Activated CD8-positive, alpha-beta memory T cell treated with anti-CD3 and anti-CD28 coated beads for 1 hour (primary cell): ENCODE results near the gene UNC5A.

Experiments used
- DNase-seq, 2 donors: peaks; one replicate each; pipeline ENCODE4 v3.0.0-alpha.2; 2020; ENCODE audit warnings: low read depth in 1 of 2; ENCODE audit errors: extremely low read depth in 1 of 2

UNC5A gene

DNA sequence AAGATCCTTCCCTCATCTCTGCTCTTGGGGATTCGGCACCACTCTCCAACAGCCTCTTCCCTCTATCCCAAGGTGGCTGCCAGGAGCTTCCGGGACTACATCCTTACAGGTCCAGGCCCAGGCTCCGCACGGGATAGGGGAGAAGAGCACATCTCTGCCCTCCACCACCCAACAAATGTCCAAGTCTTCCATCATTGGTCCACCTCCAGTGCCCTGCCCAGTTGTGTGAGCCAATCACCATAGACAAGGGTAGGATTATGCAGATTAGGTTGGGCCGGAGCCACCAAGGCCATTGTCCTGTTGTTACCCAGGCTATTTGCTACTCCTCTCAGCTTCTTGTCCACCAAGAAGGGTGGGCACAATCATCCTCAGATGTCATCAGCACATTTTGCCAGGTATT is 9.1 kb downstream of the UNC5A start:
- DNase-seq = no peak

DNA sequence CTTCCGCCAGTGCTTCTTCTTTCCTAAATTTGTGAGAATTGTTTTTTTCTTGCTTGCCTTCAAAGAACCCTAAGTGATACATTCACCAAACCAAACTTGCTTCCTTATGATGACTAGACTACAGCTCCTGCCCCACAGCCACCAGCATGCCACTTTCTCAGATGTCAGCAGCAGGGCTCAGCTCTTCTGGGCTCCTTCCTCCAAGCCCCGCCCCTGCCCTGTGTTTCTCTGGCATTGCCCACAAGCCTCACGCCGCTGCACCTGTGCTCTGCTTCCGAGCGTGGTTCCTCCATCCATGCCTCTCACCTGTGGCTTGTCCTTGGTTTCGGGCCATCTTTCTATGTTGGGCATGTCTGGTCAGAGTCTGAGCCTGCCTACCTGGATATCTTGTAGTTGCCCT is 10.6 kb downstream of the UNC5A start:
- no peak for DNase-seq

DNA sequence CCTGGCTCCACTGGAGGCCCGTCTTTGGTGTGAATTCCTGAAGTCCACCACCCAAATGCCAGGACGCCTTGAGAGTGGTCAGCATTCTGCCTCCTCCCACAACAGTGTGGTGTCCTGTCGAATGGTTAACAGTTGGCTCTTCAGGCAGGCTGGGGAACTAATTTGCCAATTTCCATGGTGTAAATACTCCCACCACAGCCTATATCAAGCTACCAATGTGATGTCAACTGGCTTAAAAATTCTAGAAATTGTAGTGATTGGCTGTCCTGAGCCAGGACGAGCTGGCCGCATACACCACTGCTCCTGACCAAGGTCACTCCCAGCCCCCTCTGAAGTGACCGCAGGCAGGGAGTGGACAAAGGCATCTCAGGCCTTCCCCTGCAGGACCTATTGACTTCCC is 11.1 kb downstream of the UNC5A start:
- no peak for DNase-seq

DNA sequence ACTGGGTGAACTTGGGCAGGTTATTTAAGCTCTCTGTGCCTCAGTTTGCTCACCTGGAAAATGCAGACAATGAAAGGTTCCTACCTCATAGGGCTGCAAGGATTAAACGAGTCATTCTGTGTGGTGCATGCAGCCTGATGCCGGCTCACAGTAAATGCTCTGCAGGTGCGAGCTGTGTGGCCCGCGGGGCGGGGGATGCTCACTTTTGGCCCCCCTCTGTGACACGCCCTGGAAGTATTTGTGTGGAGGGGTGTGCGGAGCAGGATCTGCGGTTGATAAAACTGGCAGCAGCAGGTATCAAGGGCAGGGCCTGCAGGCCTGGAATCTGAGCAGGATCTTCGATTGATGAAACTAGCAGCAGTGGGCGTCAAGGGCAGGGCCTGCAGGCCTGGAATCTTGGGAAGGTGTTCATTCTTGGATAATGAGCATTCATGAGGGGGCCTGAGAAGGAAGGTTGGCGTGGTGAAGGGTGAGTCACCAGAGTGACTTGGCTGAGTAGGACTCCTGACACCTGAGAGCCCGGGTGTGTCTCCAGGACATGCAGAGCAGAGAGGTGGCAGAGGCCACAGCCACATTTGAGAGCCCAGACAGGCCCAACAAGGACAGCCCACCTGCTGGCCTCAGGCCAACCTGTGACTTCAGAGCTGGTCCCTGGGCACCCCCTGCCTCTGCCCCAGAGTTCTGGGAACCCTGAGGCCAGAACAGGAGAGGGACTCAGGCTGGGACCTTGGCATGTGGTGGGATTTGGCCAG is 11.9 kb downstream of the UNC5A start:
- DNase-seq = no peak

DNA sequence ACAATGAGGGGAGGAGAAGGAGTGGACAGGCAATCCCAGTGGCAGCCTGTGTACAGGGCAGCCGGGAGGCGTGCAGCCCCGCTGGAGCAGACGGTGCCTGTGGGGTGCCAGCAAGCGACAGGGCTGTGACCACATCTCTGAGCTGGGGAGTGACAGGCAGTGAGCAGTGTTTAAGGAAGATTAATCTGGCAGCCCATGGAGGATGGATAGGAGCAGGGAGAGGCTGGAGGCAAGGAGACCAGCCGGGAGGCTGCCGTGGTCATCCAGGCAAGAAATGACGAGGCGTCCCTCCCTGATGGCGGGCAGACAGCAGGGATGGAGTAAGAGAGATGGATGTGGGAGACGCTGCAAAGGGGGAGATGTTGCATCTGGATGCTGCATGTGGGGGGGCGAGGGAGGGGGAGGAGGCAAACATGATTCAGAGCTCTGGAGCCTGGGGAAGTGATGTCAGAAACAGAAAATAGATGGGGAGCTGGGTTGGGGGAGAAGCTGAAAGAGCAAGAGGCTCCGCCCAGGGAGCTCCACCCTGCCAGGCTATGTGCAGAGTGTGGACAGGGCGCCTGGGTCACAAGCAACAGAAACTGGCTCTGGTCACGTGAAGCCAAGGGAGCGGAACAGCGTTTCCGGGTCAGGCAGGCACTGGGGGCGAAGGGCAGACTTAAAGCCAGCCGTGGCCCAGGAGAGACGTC is 12.6 kb downstream of the UNC5A start:
- DNase-seq = no peak

DNA sequence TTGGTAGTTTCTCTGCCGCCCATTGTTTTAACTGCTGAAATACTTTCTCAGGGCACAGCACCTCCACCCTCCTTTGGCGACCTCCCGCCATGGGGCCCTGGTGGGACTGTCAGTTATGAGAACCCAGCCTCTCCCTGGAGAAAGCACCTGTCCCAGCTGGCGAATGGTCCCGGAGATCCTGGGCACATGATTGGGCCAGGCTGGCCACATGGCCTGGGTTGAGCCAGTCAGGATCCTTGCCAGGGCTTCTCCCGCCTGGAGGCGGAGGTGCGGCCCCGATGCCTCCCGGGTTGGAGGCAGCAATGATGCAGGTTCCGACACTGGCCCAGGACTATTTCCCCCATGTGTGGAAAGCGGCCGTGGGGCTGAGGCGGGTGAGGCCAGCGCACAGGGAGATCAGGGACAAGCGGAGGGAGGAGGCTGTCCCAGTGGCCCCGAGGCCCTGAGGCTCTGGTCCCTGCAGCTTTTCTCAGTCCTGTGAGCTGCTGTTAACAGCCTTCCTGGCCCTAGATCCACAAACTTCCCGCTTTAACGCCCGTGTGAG is 13.6 kb downstream of the UNC5A start:
- DNase-seq = no peak

DNA sequence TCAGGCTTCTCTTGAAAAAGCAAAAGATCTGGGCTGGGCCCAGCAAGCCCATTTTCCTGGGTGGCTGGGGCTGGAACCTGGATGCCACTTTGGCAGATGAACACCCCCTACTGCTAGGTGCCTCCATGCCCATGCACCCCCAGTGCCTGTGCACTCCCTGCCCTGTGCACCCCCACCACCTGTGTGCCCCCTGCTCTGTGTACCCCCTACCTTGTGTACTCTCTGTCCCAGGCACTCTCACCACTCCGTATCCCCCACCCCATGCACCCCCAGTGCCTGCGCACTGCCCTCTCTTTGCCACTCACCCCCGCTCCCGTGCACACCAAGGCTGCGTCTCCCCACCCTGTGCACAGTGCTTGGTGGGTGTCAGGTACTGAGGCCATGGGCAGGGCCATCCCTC is 14.2 kb downstream of the UNC5A start:
- DNase-seq = no peak

DNA sequence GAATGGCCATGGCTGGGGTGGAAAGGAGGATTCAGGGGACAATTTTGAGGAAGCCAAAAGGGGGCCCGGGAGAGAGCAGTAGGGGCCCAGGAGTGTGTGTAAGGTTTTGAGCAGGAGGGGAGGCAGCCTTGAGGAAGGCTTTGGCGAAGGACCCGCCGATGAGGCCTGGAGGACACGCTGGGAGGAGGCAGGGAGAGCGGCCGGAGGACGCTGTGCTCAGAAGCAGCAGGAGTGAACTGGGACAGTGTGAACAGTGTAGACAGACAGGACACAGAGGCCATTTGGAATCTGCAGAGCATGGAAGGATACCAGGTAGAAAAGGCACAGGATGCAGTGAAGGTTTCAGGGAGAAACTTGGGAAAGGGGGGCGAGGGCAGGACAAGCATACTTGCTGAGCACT is 14.9 kb downstream of the UNC5A start:
- no peak for DNase-seq

DNA sequence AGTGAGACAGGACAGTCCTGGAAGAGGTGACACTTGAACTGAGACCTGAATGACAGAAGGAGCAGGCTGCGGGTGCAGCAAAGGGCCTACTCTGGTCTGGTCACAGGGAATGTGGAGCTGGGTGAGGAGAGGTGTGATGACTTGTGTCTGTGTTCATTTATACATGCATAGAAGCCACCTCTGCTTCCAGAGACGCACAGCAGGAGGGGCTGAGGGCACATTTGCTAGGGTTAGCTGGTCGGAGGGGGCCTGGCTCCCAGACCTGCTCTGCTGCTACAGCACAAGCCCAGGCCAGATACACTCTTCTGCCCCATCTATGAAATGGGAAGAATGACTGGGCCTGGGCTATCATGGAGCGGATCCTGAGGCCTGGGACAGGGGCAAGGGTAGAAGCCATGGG is 15.6 kb downstream of the UNC5A start:
- DNase-seq = no peak

DNA sequence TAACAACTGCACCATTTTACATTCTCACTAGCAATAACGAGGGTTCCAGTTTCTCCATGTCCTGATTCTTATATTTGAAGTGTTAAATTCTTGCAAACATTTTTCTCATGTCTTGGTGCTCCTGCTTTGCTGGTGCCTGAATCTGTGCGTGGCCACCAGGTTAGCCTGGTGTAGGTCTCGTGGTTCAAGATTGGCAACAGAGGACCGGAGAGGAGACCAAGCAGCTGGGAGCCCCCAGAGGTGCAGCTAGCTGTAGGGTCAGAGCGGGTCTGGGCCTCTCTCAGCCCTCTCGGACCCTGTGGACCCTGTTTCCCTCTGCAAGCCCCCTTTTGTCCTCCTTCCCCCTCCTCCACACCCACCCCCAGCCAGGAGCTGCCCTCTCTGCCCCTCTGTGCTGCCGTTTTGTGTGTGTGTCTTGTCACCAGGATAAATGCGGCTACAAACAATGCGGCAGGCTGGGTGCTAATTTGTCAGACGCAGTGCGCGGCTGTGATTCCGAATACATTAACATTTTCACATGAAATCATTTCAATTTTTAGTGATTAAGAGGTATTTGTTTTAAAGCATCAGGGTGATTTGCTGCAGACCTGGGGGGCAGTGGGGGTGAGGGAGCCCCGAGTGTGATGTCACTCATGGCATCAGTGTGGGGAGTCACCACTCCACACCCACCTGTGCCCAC is 17.5 kb downstream of the UNC5A start:
- no peak for DNase-seq

DNA sequence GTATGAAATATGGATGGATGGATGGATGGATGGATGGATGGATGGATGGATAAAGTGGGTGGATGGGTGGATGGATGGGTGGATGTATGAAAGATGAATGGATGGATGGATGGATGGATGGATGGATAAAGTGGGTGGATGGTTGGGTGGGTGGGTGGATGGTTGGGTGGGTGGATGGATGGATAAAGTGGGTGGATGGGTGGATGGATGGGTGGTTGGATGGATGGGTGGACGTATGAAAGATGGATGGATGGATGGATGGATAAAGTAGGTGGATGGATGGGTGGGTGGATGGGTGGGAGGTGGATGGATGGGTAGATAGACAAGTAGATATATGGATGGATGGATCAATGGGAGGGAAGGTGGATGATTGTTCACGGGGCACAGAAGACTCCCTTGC is 19.0 kb downstream of the UNC5A start:
- DNase-seq = no peak

DNA sequence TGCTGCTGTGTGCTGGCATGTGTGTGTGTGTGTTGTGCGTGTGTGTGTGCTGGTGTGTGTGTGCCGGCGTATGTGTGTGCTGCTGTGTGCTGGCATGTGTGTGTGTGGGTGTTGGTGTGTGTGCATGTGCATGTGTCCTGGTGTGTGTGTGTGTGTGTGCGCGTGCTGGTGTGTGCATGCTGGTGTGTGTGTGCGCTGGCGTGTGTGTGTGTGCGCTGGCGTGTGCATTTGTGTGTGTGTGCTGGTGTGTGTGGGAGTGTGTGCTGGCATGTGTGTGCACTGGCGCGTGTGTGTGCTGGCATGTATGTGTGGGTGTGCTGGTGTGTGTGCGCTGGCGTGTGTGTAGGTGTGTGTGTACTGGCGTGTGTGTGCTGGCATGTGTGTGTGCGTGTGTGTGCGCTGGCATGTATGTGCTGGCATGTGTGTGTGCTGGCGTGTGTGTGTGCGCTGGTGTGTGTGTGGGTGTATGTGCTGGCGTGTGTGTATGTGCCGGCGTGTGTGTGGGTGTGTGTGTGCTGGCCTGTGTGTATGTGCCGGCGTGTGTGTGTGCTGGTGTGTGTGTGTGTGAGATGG is 20.1 kb downstream of the UNC5A start:
- DNase-seq = no peak

DNA sequence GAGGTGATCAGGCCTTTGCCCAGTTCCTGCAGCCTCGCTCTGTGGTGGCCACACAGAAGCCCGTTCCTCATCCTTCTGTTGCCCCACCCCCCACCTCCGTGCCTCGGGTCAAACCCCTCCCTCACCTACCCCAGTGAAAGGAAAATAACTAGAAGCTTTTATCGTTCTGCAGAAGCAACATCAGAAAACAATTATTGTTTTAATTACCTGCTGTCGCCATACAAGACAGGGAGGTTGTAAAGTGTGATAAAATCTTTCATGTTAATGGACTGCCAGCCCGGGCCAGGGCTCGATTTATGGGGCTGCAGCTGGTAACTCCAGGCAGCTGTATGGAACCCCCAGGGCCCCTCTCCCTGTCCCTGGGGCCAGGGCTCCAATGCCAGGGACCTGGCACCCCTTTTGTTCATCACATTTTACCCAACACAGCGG is 20.6 kb downstream of the UNC5A start:
- no peak for DNase-seq

DNA sequence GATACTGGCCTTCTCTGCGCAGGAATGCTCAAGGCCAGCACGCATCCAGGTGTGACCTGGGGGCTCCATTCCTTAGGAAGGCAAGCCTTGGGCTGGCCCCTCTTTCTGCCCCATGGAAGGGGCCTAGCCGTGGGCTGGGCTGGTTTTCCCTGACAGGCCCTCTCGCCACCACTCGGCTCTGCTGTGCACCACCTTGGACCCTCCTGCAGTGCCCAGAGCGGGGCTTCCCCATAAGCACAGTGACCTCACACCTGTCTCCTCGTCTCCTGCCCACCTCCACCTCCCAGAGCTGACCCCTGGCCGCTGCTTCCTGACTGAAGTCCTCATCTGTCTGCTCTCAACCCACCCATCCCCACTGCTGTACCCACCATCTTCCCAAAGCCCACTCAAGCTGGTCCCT is 21.1 kb downstream of the UNC5A start:
- DNase-seq = no peak

DNA sequence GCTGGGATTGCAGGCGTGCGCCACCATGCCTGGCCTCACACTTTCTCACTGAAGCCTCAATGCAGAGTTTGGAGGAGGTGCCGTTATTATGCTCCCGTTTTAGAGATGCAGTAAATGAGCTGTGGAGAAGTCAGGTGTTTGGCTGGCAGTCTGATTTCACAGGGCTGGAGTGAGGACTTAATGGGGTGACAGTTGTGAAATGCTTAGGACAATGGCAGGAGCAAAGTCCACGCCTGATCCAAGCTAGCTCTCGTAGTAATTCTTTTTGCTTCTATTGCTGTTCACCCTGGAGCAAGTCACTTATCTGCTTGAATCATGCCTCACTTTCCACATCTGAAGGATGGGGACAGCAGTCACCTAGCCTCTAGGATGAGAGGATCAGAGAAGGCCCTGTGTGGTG is 21.8 kb downstream of the UNC5A start:
- no peak for DNase-seq

DNA sequence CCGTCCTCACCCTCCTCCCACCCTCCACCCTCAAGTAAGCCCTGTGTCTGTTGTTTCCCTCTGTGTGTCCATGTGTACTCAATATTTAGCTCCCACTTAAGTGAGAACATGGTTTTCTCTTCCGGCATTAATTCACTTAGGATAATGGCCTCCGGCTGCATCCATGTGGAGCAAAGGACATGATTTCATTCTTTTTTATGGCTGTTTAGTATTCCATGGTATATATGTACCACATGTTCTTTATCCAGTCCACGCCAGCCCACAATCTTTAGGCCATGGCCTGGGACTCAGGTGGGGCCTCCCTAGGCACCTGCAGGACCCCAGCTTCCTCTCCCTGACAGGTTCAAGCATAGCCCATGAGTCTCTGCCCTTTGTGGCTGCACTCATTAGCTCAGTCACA is 22.9 kb downstream of the UNC5A start:
- no peak for DNase-seq

DNA sequence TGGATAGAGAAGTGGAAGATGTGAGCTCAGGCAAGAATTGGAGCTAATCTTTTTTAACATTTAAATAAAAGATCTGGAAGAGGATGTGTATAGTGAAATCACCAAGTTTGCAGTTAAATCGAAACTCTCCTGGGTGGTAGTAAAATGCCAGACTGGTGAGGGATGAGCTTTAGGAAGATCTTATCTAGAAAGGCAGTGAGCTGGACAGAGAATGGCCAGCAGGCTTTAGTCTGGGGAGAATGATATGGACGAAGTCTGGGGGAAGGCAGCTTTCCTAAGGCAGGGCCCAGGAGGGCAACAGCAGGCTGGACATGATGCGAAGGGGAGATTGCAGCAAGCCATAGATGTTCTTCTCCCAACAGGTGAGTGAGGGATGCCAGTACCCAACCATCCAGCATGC is 25.6 kb downstream of the UNC5A start:
- DNase-seq = no peak

DNA sequence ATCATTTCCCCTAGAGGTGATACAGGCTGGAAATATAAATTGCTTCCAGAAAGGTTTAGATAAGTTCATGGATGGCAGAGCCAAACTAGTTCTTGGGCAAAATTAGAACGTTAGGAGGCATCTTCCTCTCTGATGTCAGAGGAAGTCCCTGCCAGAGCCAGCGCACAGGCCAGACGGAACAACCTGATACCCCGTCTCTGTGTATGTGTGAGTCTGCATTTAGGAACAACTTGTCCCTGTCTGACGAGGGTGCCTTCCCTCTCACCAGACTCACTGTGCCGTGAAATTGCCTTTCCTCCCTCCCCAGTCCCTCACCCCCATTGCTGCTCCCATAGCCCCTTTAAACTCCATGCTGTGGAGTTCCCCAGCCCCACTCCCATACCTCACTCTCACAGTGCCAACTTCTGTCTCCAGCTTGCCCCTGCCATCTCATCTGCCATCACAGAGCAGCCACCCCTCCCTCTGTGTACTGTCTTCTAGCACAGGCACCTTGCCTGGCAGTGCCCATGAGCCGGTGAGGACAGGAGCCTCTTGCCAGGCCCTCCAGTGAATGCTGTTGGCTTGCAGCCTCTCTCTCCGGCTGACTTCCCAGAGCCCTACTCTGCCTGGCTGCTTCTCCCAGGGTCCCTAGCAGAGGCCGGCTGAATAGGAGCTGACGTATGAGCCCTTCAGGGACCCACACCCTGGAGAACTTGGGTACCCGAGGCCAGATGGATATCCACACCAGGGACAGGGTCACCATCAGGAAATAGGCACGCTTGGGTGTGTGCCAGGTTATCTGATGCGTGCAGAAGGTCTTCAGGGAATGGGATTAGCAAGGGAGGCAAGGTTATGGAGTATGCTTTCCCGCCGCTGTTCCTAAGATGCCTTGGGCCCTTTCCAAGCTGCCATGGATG is 26.7 kb downstream of the UNC5A start:
- DNase-seq = no peak

DNA sequence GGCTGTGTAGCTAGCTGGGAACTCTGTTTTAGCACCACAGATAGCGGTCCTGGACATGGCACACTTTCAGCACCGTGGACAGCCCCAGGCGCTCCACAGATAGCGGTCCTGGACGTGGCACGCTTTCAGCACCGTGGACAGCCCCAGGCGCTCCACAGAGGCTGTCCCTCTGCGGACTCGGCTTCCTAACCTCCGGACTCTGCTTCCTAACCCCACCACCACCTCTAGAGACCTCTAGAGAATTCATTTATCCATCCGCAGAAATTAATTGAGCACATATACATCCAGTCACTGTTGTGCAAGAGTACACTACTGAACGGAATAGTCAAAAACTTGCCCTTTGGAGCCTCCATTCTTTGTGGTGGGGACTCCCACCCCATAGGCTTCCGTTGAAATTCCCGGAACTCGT is 27.4 kb downstream of the UNC5A start:
- DNase-seq = peak; percentile 17 to 39

DNA sequence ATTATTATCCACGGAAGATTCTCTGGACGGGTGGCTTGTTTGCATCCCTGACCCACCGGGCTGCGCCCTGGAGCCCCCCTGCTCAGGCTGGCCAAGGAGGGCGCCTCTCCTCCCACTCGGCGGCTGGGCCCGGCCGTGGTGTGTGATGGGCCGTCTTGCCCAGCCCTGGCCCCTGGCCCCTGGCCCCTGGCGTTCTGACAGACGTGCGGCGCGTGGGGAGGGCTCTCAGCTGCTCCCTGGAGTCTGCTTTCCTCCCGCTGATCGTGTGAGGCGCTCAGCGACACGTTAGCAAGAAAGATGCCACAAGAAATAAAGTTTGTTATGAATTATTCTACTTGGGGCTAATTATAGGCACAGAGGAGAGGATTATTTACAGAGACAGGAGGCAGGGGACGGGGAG is 33.3 kb downstream of the UNC5A start:
- no peak for DNase-seq

DNA sequence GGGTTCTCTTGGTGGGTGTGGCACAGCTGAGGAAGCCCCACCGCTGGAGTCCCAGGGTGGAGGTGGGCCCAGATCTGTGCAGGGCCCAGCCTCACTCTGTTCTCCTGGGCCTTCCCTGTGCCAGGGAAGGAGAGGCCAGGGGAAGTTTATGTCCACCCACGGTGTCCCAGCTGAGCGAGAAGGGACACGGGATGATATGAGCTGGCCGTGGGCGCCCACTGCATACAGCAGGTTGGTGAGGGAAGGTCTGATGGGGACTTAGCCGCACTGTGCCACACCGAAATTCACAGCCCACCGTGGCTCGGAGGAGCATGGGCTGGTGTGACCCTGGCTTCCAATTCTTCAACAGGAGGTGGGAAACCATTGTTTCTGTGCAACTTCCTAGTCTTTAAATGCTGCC is 33.9 kb downstream of the UNC5A start:
- no peak for DNase-seq
